AG08395 (cell line): ENCODE results near the gene OR56B4.

Experiments
- DNase-seq: peaks from one replicate; pipeline ENCODE4 v3.0.0; 2012; ENCODE audit warnings: mixed read lengths, low spot score

Gene OR56B4

DNA sequence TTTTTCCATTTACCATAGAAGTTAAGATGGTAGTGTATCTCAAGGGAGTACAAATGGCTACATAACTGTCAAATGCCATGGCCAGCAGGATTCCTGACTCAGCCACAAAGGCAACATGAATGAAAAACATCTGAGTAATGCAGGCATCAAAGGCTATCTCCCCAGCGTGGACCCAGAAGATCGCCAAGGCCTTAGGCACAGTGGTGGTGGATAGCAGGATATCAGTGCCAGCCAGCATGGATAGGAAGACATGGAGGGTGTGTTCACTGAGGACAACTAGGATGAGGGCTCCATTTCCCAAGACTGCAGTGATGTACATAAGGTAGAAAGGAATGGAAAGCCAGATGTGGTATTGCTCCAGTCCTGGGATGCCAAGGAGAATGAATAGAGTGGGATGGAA, 44.6 kb downstream of the OR56B4 start:
- DNase-seq, result no peak

DNA sequence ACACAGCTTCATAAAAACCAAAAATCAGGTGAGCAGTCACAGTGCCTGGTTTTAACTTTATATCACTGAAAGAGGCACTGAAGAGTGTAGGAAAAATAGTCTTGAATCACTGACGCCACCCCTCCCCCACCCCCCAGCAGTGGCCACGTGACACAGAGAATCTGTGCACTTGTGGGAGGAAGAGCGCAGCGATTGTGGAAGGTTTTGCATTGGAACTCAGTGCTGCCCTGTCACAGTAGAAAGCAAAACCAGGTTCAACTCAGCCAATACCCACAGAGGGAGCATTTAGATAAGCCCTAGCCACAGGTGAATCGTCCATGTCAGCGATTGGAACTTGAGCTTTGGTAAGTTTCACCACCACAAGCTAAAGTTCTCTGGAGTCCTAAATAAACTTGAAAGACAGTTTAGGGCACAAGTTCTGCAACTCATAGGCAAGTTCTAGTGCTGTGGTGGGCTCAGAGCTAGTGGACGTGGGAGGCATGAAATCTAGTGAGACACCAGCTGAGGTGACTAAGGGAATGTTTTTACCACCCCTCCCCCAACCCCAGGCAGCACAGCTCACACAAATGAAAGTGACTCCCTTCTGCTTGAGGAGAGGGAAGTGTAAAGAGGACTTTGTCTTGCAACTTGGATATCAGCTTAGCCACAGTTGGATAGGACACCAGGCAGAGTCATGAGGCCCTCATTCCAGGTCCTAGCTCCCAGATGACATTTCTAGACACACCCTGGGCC, 49.3 kb downstream of the OR56B4 start:
- DNase-seq, result no peak
